Subcutaneous adipose tissue (tissue), 4 donors: ENCODE results near the gene CARD10. TPM values are rescaled to one million over a fixed set of nuclear protein-coding genes. Genes with fewer than 3 reads are reported as not detected.

Experiments used
- CTCF ChIP-seq: fragments of 450-650 bp; IDR thresholded peaks from one replicate; pipeline ENCODE4 v1.5.1; 2016; ENCODE audit warnings: low read depth, mild to moderate bottlenecking, control low read depth, antibody characterized with exemption, moderate library complexity
- total RNA-seq, 4 donors: library from RNA; depleted of rRNA; stranded (reverse); fragments of >200 nt; gene quantifications; one replicate each; pipeline ENCODE4 v1.1.0, GENCODE V29; 2016

CARD10 gene
- total RNA-seq, 4 donors from 2014 or later, result 1.9 to 11.7 (median 3.6) TPM

GRCh38 chr22:37473437-37473946, 45.7 kb downstream of the CARD10 start:
- TF ChIP-seq CTCF, result no peak

- no peak for TF ChIP-seq CTCF
Measured at GRCh38 chr22:37472418-37473006, 46.7 kb downstream of the CARD10 start.

GRCh38 chr22:37471727-37472417, 47.3 kb downstream of the CARD10 start:
- no peak for TF ChIP-seq CTCF

- no peak for TF ChIP-seq CTCF
Measured at GRCh38 chr22:37470087-37470445, 49.1 kb downstream of the CARD10 start.

GRCh38 chr22:37469416-37470086, 49.7 kb downstream of the CARD10 start:
- TF ChIP-seq CTCF, result no peak

GRCh38 chr22:37467391-37467955, 51.7 kb downstream of the CARD10 start:
- TF ChIP-seq CTCF, result no peak

GRCh38 chr22:37464181-37464580, 55.0 kb downstream of the CARD10 start:
- no peak for TF ChIP-seq CTCF
